Measurements from ENCODE around the gene ADIRF. TPM values are rescaled to one million over a fixed set of nuclear protein-coding genes. Genes with fewer than 3 reads are reported as not detected.
"Not testable (repeated sequence)": the region's sequence is repeated elsewhere in the genome, so short reads cannot be mapped to it uniquely, and the experiment has no call there.

Gene ADIRF
- total RNA-seq, 2 experiments from 2014 or later = not detected

DNA sequence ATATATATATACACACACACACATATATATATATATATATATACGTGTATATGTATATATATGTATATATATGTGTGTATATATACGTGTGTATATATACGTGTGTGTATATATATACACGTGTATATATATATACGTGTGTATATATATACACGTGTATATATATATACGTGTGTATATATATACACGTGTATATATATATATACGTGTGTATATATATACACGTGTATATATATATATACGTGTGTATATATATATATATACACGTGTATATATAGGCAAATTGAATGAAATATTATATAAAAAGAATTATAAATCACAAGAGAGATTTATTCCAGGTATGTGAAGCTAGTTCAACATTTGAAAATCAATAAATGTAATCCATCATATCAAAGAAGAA lies 23.1 kb downstream of the ADIRF start:
- intact Hi-C loops (cut with DNase I, micrococcal nuclease); H3K4me1 Mint-ChIP-seq; H3K27ac Mint-ChIP-seq; H3K4me3 Mint-ChIP-seq; POLR2A ChIA-PET; ATAC-seq; DNase-seq; H3K9me3 Mint-ChIP-seq (ENCODE audit: low read depth); H3K36me3 Mint-ChIP-seq (ENCODE audit: low read depth): not testable (repeated sequence)
- peaks cover 15% of the 10 kb centered on the region for H3K27me3 Mint-ChIP-seq
- CTCF ChIA-PET = interaction anchor here (1.0 kb wide), 1 partner anchor 52 kb away, joined by 4 read pairs; no protein-coding TSS in a partner anchor

DNA sequence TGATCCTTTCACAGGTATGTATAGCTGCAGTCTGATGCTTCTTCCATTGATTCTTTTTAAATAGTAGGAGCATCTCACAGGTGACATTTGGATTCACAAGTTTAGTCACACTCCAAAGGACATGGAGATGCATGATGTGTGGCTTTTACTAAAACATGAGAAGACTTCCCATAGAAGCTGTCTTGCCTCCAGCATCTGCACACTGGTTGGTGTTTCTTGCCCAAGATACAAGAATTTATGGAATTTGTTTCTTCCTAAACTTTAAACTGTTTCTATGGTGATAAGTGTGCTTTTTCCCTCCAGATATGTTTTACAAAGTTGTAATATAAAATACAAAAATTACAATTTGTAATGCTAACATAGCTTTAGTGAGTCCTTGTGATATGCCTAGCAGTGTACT lies 24.2 kb downstream of the ADIRF start:
- intact Hi-C loops (cut with DNase I, micrococcal nuclease) = no loop called here
- ChIA-PET CTCF (no interaction called here), POLR2A (no interaction called here)
- Mint-ChIP-seq H3K4me1 (no peaks in the 10 kb centered on the region), H3K27me3 (peaks cover 15% of the 10 kb centered on the region), H3K27ac (no peak overlapping the region), H3K4me3 (no peak overlapping the region), H3K9me3 (ENCODE audit: low read depth) (no peaks in the 10 kb centered on the region), H3K36me3 (ENCODE audit: low read depth) (no peaks in the 10 kb centered on the region)
- ATAC-seq (no peak), DNase-seq (no peak)

DNA sequence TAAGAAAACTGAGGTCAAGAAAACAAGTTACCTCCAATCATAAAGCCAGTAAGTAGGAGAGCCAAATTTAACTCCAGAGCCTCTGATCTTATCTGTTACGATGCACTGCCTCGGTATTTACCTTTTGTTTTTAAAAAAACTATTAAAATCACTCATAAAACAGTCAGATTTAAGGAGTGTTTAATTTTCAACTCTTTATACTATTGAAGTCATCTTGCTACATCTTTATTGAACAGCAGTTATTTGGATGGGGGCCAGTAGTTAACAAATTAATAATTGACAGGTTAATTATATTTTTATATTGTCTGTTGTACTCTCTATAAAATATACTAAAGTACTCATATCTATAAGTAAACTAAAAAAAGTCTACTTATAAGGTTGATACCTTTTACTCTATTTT lies 24.6 kb downstream of the ADIRF start:
- Mint-ChIP-seq H3K4me3 (no peak overlapping the region), H3K9me3 (ENCODE audit: low read depth) (no peaks in the 10 kb centered on the region), H3K4me1 (no peaks in the 10 kb centered on the region), H3K36me3 (ENCODE audit: low read depth) (no peaks in the 10 kb centered on the region), H3K27me3 (peaks cover 15% of the 10 kb centered on the region), H3K27ac (no peak overlapping the region)
- POLR2A ChIA-PET = no interaction called here
- DNase-seq (no peak), ATAC-seq (no peak)
- intact Hi-C loops (cut with DNase I, micrococcal nuclease) = no loop called here
- CTCF ChIA-PET = no interaction called here

- H3K4me3 Mint-ChIP-seq, POLR2A ChIA-PET, H3K27ac Mint-ChIP-seq: not testable (repeated sequence)
Observed at GRCh38 chr10:86999802-87000403, 31.6 kb downstream of the ADIRF start.

GRCh38 chr10:87000491-87000890 lies 32.2 kb downstream of the ADIRF start:
- ChIA-PET CTCF (interaction anchor here (0.6 kb wide), 1 partner anchor 1991 kb away, joined by 3 read pairs; no protein-coding TSS in a partner anchor), POLR2A (no interaction called here)
- no peak overlapping the region for H3K4me3 Mint-ChIP-seq
- no peak overlapping the region for H3K27ac Mint-ChIP-seq
- intact Hi-C loops (cut with DNase I, micrococcal nuclease) = no loop called here
- H3K4me1 Mint-ChIP-seq = no peaks in the 10 kb centered on the region
- H3K27me3 Mint-ChIP-seq = no peaks in the 10 kb centered on the region
- no peak for DNase-seq
- no peak for ATAC-seq
- H3K36me3 Mint-ChIP-seq (ENCODE audit: low read depth) = no peaks in the 10 kb centered on the region
- H3K9me3 Mint-ChIP-seq (ENCODE audit: low read depth) = no peaks in the 10 kb centered on the region

More at GRCh38 chr10:86999802-87000403, 31.6 kb downstream of the ADIRF start:
- intact Hi-C loops (cut with DNase I, micrococcal nuclease); DNase-seq; H3K36me3 Mint-ChIP-seq (ENCODE audit: low read depth); H3K4me1 Mint-ChIP-seq; H3K27me3 Mint-ChIP-seq; ATAC-seq; CTCF ChIA-PET; H3K9me3 Mint-ChIP-seq (ENCODE audit: low read depth): not testable (repeated sequence)

- H3K4me3 Mint-ChIP-seq; H3K27ac Mint-ChIP-seq; ATAC-seq; DNase-seq; H3K36me3 Mint-ChIP-seq (ENCODE audit: low read depth); POLR2A ChIA-PET; H3K4me1 Mint-ChIP-seq; H3K27me3 Mint-ChIP-seq; intact Hi-C loops (cut with DNase I, micrococcal nuclease); CTCF ChIA-PET; H3K9me3 Mint-ChIP-seq (ENCODE audit: low read depth): not testable (repeated sequence)
Observed at GRCh38 chr10:87007124-87007523, 38.8 kb downstream of the ADIRF start.

DNA sequence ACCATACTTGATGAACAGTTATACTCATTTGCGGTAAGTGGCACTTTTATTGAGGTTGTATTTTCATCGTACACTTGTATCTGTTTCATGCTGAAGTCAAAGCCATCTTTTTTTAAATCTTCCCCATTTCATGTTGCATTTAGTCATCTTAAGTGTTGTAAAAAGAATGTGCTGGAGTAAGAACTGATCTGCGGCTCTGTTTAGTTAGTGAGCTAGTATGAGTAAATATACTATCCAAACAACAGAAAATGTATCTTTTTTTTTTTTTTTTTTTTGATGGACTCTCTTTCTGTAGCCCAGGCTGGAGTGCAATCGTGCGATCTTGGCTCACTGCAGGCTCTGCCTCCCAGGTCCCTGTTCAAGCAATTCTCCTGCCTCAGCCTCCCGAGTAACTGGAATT lies 39.4 kb downstream of the ADIRF start:
- H3K27ac Mint-ChIP-seq; H3K27me3 Mint-ChIP-seq; POLR2A ChIA-PET; ATAC-seq; DNase-seq; CTCF ChIA-PET; H3K36me3 Mint-ChIP-seq (ENCODE audit: low read depth); intact Hi-C loops (cut with DNase I, micrococcal nuclease); H3K4me3 Mint-ChIP-seq; H3K9me3 Mint-ChIP-seq (ENCODE audit: low read depth); H3K4me1 Mint-ChIP-seq: not testable (repeated sequence)

DNA sequence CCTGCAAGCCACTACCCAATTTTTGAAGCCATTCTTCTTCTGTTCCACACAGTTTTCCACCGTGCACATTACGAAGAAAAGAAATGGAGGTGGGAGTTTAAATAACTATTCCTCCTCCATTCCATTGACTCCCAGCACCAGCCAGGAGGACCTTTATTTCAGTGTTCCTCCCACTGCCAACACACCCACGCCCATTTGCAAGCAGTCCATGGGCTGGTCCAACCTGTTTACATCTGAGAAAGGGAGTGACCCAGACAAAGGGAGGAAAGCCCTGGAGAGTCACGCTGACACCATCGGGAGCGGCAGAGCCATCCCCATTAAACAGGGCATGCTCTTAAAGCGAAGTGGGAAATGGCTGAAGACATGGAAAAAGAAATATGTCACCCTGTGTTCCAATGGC lies 40.0 kb downstream of the ADIRF start:
- POLR2A ChIA-PET; CTCF ChIA-PET; H3K9me3 Mint-ChIP-seq (ENCODE audit: low read depth); ATAC-seq; H3K27me3 Mint-ChIP-seq; intact Hi-C loops (cut with DNase I, micrococcal nuclease); H3K4me3 Mint-ChIP-seq; H3K36me3 Mint-ChIP-seq (ENCODE audit: low read depth); H3K4me1 Mint-ChIP-seq; H3K27ac Mint-ChIP-seq; DNase-seq: not testable (repeated sequence)

GRCh38 chr10:87009134-87009696 lies 40.9 kb downstream of the ADIRF start:
- H3K27ac Mint-ChIP-seq, H3K4me3 Mint-ChIP-seq, ATAC-seq: not testable (repeated sequence)

GRCh38 chr10:87013528-87013927 lies 45.2 kb downstream of the ADIRF start:
- H3K4me1 Mint-ChIP-seq; H3K36me3 Mint-ChIP-seq (ENCODE audit: low read depth); intact Hi-C loops (cut with DNase I, micrococcal nuclease); H3K27me3 Mint-ChIP-seq; ATAC-seq; H3K9me3 Mint-ChIP-seq (ENCODE audit: low read depth); H3K27ac Mint-ChIP-seq; H3K4me3 Mint-ChIP-seq; CTCF ChIA-PET; POLR2A ChIA-PET; DNase-seq: not testable (repeated sequence)

More at GRCh38 chr10:87009134-87009696, 40.9 kb downstream of the ADIRF start:
- POLR2A ChIA-PET; CTCF ChIA-PET; DNase-seq; H3K9me3 Mint-ChIP-seq (ENCODE audit: low read depth); intact Hi-C loops (cut with DNase I, micrococcal nuclease); H3K36me3 Mint-ChIP-seq (ENCODE audit: low read depth); H3K27me3 Mint-ChIP-seq; H3K4me1 Mint-ChIP-seq: not testable (repeated sequence)

DNA sequence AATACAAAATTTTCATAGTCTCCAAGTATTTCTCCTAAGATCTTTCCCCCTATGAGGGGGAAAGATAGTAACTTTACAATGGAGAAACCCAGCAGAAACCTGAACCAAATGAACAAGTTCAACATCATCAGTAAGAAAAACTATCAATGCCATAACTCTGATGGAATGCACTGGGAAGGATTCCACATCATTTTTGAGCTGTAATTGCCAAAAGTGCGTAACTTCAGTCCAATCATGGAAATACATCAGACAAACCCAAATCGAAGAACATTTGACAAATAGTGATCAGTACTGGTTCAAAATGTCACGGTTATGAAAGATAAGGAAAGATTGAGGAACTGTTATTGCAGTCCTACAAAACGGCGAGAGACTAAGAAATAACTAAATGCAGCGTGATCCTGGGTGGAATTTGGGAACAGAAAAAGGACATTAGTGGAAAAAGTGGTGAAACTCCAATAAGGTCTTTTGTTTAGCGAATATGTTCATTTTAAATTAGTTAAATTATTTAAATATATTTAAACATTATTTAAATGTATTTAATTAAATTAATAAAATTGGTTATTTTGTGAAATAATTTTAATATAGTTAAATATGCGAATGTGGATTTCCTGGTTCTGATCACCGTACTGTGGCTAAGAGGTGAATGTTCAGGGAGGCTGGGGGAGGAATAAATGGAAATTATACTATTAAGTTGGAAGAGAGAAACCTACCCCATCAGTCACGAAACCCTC lies 46.9 kb downstream of the ADIRF start:
- CTCF ChIA-PET; H3K27ac Mint-ChIP-seq; POLR2A ChIA-PET; H3K4me1 Mint-ChIP-seq; H3K9me3 Mint-ChIP-seq (ENCODE audit: low read depth); H3K27me3 Mint-ChIP-seq; H3K4me3 Mint-ChIP-seq; intact Hi-C loops (cut with DNase I, micrococcal nuclease); ATAC-seq; H3K36me3 Mint-ChIP-seq (ENCODE audit: low read depth); DNase-seq: not testable (repeated sequence)

GRCh38 chr10:87018127-87018526 lies 49.8 kb downstream of the ADIRF start:
- H3K27me3 Mint-ChIP-seq; H3K27ac Mint-ChIP-seq; intact Hi-C loops (cut with DNase I, micrococcal nuclease); POLR2A ChIA-PET; CTCF ChIA-PET; H3K4me1 Mint-ChIP-seq; H3K9me3 Mint-ChIP-seq (ENCODE audit: low read depth); H3K36me3 Mint-ChIP-seq (ENCODE audit: low read depth); ATAC-seq; DNase-seq; H3K4me3 Mint-ChIP-seq: not testable (repeated sequence)
